Astrocyte of the cerebellum (primary cell): ENCODE data around the gene LRRK1.

ENCODE experiments used
- DNase-seq: peaks from one replicate; pipeline ENCODE4 v3.0.0-alpha.2; 2011; ENCODE audit warnings: low read depth
- H3K4me3 ChIP-seq: 2 replicates; pipeline ENCODE4 v1.5.1; 2011; ENCODE audit warnings: mild to moderate bottlenecking, low read depth, low read length, moderate library complexity
- in situ Hi-C: cut with HindIII; loops from 2 replicates; pipeline ENCODE4 v1.10.0; 2017; ENCODE audit warnings: low sequenced_read_pairs
- TF ChIP-seq, protein P1 (sequence below): IDR thresholded peaks from 2 replicates; pipeline ENCODE4 v1.5.1; 2012; ENCODE audit warnings: low read length, low read depth, moderate library complexity, mild to moderate bottlenecking; ENCODE audit errors: missing control alignments

Gene LRRK1

DNA sequence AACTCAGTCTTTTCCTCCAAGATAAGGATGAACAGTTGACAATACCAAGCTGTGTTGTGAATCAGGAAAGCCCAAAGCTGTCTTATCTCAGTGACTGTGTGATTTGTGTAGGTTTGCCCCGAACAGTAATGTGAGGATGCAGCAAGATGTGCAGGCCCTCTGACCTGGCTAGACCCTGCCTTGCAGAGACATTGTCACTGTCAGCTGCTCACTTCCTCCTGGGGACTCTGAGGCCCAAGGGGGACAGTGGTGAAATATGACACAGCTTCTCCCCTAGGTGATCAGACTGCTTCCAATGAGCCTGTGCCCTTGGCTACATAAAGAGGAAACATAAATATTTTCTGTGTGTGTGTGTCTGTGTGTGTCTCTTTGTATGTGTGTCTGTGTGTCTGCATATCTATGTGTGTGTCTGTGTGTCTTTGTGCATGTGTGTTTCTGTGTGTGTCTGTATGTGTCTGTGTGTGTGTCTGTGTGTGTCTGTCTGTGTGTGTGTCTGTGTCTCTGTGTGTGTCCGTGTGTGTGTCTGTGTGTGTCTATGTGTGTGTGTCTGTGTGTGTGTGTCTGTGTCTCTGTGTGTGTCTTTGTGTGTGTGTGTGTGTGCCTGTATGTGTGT lies 21.7 kb downstream of the LRRK1 start:
- TF ChIP-seq, protein P1, sequence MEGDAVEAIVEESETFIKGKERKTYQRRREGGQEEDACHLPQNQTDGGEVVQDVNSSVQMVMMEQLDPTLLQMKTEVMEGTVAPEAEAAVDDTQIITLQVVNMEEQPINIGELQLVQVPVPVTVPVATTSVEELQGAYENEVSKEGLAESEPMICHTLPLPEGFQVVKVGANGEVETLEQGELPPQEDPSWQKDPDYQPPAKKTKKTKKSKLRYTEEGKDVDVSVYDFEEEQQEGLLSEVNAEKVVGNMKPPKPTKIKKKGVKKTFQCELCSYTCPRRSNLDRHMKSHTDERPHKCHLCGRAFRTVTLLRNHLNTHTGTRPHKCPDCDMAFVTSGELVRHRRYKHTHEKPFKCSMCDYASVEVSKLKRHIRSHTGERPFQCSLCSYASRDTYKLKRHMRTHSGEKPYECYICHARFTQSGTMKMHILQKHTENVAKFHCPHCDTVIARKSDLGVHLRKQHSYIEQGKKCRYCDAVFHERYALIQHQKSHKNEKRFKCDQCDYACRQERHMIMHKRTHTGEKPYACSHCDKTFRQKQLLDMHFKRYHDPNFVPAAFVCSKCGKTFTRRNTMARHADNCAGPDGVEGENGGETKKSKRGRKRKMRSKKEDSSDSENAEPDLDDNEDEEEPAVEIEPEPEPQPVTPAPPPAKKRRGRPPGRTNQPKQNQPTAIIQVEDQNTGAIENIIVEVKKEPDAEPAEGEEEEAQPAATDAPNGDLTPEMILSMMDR: no peak
- in situ Hi-C loops: no loop called here
- DNase-seq: no peak
- no peak overlapping the region for H3K4me3 ChIP-seq

DNA sequence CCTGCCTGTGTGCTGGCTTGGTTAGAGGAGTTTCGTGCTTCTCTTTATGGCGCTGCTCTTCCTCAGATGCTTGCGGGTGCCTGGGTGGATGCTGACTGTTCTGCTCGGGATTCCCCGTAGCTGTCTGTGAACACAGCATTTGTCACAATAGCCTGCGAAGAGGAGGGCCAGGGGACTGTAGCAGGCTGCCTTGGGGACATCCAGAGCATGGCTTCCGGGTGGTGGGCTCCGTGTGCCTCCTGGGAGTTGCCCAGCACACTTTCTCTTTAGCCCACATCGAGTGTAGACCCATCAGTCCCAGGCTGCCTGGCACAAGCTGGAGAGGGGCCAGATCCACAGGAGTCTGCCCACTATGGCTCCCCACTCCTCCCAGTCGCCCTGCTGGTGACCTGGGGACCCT lies 22.4 kb downstream of the LRRK1 start:
- in situ Hi-C loops: no loop called here
- no peak for DNase-seq
- TF ChIP-seq, protein P1: no peak
- no peak overlapping the region for H3K4me3 ChIP-seq

DNA sequence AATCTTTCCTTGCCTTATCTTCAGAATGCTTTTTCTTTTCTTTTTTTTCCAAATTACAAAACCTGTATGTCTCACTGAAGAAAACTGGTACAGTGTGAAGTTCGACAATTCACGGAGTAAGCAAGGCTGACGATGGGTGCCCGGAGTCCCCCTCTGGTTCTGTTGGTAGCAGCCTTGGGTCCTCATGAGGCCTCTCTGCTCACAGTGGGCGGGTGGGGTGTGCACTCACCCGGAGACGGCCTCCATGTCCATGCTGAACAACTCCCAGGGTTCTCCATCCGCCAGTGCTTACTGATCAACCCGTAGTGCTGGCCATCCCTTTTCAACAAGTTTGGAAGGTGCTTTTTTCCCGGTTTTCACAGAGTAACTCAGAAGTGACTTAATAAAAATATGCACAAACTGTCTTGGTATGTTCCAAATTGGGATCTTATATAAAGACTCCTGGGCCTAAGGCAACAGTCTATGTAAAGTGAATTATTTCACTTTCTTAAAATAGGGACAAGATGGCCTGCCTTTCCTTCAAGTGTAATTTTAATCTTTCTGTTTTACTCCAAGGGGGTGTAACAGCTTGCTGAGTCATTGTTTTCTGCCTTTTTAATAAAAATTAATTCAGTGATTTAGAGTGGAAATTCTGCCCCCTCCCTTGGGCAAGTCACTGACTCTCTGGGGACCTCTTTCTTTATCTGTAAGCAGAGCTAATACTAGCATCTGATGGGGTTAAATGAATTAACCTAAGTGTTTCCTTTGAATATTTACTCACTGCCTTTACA lies 23.7 kb downstream of the LRRK1 start:
- TF ChIP-seq, protein P1: no peak
- DNase-seq: no peak
- no peak overlapping the region for H3K4me3 ChIP-seq
- in situ Hi-C loops: no loop called here

DNA sequence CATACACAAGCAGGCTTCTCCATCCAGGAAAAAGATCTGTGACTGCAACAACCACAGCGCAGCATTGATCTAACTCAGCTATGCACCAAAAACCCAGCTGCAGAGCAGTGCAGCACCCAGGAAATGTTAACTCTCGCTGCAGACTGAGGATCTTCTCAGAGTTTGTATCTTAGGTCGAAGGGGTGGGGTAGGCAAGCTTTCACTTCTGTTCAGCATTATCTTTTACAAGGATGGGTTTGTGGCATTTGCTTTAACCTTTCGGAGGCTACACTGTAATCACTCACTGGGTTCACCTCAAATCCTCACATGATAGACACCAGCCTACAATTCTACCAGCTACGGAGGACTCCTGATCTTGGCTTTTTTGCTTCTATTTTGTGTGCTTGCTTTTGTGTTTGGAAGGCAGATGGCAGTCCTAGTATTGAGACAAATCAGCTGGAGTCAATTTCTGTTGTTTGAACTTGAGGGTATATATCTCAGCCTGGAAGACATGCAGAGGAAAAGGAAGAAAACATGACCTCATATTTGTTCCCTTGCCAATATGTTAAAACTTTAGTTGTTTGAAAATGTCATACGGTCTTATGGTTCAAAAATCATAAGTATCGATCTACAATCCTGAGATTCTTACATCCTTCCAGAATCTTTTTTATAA lies 25.2 kb downstream of the LRRK1 start:
- no peak overlapping the region for H3K4me3 ChIP-seq
- DNase-seq: no peak
- TF ChIP-seq, protein P1: no peak
- in situ Hi-C loops: no loop called here

DNA sequence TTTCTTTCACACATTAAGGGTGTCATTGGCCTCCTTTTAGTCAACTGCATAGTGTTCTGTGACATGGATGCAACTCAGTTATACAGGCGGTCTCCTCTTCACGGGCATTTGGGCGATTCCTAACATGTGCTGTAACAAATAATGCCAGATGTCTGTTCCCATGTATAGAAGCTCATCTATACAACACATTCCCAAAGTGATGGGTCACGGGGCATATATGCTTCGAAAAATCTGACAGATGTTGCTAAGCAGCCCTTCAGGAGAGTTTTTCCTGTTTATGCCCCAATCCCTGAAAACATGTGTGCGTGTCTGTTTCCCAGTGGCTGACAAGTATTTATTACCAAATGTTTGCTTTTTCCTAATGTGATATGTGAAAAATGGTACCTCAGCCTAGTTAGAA lies 25.8 kb downstream of the LRRK1 start:
- TF ChIP-seq, protein P1: no peak
- no peak overlapping the region for H3K4me3 ChIP-seq
- in situ Hi-C loops: no loop called here
- DNase-seq: no peak

DNA sequence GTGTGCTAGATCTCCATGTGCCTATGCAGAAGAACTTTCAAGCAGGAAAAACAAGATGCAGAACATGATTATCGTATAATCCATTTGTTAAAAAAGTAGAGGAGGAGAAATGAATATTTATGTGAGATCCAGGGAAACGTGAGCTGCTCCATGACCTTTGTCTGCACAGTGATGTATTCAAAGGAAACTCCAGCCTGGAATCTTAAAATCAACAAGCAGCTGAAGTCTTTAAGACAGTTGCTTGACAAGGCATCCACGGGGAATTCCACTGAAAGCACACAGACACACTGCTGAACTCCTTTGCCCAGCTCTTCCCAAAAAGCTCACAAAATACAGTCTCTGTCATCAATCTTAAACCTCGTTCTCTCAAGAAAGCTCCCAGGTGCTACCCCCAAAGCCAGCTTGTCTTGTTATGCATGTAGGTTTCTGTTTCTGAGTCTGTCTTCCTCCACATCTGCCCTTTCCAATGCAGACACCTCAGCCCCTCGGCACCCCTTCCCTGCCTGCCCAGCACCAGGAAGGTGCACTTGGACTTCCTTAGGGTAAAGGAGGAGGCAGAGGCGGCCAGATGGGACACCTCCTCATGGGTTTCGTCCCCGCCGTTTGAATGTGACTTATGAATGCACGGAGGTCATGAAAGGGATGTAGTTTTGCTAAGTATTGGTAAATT lies 28.7 kb downstream of the LRRK1 start:
- TF ChIP-seq, protein P1: no peak
- DNase-seq: no peak
- no peak overlapping the region for H3K4me3 ChIP-seq
- in situ Hi-C loops: no loop called here
